Nephron progenitor cell (in vitro differentiated cells): ENCODE measurements around the gene CDH9.

Source experiments
- DNase-seq: peaks from one replicate; pipeline ENCODE4 v3.0.0; 2021
- H3K27ac Mint-ChIP-seq: 2 replicates; pipeline ENCODE4 v1.8.0; 2021; ENCODE audit warnings: mild to moderate bottlenecking, moderate library complexity, mixed read lengths
- H3K27me3 Mint-ChIP-seq: 2 replicates; pipeline ENCODE4 v1.8.0; 2021; ENCODE audit warnings: mild to moderate bottlenecking, low read depth, mixed read lengths; ENCODE audit not compliant: poor library complexity
- H3K36me3 Mint-ChIP-seq: 2 replicates; pipeline ENCODE4 v1.8.0; 2021; ENCODE audit warnings: low read depth, mixed read lengths
- H3K4me1 Mint-ChIP-seq: 2 replicates; pipeline ENCODE4 v1.8.0; 2021; ENCODE audit warnings: mixed read lengths
- H3K4me3 Mint-ChIP-seq: 2 replicates; pipeline ENCODE4 v1.8.0; 2021; ENCODE audit warnings: mild to moderate bottlenecking, moderate library complexity, mixed read lengths
- H3K9me3 Mint-ChIP-seq: 2 replicates; pipeline ENCODE4 v1.8.0; 2021; ENCODE audit warnings: mild to moderate bottlenecking, moderate library complexity, mixed read lengths
- TF ChIP-seq, protein P1 (sequence below): fragments of 200-600 bp; sonication (generic); IDR thresholded peaks from 2 replicates; pipeline ENCODE4 v1.5.0; 2021; ENCODE audit warnings: antibody characterized with exemption

CDH9 gene

DNA sequence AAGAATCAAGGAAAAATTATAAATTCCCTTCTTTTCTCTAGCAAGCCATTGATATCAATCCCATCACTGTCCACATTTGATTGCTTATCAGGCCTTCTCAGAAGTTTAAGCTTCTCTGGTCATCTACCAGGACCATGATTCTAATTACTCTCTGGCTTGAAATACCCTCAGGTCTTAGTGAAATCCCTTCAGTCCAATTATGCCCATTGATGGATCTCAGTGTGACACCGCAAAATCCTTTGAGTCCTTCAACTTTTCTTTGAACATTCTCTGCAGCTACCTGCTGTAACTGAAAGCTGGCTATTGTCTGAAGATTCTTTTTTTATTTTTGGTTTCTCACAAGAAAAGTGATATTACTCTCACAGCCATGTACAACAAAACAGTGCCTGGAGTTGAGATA, 3.0 kb upstream of the CDH9 start:
- no peaks in the 10 kb centered on the region for H3K36me3 Mint-ChIP-seq
- no peaks in the 10 kb centered on the region for H3K9me3 Mint-ChIP-seq
- peaks cover 6% of the 10 kb centered on the region for H3K27me3 Mint-ChIP-seq
- peaks cover 9% of the 10 kb centered on the region for H3K4me1 Mint-ChIP-seq
- DNase-seq: no peak
- H3K27ac Mint-ChIP-seq: no peak overlapping the region
- no peak overlapping the region for H3K4me3 Mint-ChIP-seq
- TF ChIP-seq, protein P1, sequence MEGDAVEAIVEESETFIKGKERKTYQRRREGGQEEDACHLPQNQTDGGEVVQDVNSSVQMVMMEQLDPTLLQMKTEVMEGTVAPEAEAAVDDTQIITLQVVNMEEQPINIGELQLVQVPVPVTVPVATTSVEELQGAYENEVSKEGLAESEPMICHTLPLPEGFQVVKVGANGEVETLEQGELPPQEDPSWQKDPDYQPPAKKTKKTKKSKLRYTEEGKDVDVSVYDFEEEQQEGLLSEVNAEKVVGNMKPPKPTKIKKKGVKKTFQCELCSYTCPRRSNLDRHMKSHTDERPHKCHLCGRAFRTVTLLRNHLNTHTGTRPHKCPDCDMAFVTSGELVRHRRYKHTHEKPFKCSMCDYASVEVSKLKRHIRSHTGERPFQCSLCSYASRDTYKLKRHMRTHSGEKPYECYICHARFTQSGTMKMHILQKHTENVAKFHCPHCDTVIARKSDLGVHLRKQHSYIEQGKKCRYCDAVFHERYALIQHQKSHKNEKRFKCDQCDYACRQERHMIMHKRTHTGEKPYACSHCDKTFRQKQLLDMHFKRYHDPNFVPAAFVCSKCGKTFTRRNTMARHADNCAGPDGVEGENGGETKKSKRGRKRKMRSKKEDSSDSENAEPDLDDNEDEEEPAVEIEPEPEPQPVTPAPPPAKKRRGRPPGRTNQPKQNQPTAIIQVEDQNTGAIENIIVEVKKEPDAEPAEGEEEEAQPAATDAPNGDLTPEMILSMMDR: no peak

DNA sequence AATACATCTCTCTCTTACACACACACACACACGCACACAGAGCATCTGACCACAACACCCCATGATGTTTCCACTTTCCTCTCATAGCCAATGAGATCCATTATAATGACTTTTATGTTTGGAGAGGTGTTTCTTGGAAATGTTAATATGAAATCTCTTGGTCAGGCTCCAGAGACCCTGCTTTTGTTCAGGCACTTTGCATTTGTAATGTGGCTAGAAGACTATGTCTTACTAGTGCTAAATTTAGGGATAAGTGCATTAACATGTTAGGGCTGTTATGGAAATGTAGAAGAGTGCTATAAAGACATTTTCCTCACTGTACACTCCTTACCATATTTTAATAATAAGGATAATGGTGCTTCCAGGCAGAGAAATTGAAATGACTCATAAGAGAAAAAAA, 3.8 kb downstream of the CDH9 start:
- H3K36me3 Mint-ChIP-seq: no peaks in the 10 kb centered on the region
- H3K9me3 Mint-ChIP-seq: no peaks in the 10 kb centered on the region
- DNase-seq: no peak
- TF ChIP-seq, protein P1: no peak
- H3K4me1 Mint-ChIP-seq: peaks cover 9% of the 10 kb centered on the region
- H3K27ac Mint-ChIP-seq: no peak overlapping the region
- peaks cover 9% of the 10 kb centered on the region for H3K27me3 Mint-ChIP-seq
- H3K4me3 Mint-ChIP-seq: no peak overlapping the region

DNA sequence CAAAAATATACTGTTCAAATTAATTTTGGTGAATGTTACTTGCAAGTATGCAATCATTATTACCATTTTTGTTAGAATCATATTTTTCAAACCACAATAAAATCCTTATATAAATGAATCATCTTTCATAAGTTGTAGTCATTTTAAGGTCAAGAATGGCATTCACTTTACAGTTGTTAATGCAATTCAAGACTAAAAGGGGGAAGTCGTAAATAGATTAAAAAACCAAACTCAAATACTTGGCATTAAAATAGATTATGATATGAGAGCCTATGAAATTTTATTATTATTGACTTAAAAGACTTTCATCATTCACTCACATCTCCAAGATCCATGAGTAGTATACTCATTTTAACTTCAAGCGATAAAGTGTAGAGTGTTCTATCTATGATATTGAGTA, 11.6 kb downstream of the CDH9 start:
- Mint-ChIP-seq H3K36me3 (no peaks in the 10 kb centered on the region), H3K9me3 (no peaks in the 10 kb centered on the region), H3K27me3 (peaks cover 3% of the 10 kb centered on the region), H3K4me1 (no peaks in the 10 kb centered on the region), H3K27ac (no peak overlapping the region), H3K4me3 (no peak overlapping the region)
- TF ChIP-seq, protein P1: no peak
- no peak for DNase-seq

DNA sequence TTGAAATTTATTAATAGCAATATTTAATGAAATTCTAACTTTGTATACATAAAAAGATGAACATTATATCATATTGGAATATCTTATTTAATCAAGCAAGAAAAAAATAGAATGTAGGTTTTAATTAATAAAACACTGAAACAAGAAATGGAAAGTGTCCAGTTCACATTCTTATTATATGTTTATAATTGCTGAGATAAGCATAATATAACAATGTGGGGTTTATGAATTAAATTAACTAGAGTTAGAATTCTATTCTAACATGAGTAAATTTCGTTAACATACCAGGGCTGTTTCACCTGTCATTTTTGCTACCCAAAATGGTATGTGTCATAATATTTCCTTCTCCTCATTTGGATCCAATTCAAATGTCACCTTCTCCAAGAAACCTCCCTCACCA, 12.3 kb downstream of the CDH9 start:
- TF ChIP-seq, protein P1: no peak
- Mint-ChIP-seq H3K27me3 (peaks cover 3% of the 10 kb centered on the region), H3K4me3 (no peak overlapping the region), H3K36me3 (no peaks in the 10 kb centered on the region), H3K4me1 (no peaks in the 10 kb centered on the region), H3K27ac (no peak overlapping the region), H3K9me3 (no peaks in the 10 kb centered on the region)
- no peak for DNase-seq

DNA sequence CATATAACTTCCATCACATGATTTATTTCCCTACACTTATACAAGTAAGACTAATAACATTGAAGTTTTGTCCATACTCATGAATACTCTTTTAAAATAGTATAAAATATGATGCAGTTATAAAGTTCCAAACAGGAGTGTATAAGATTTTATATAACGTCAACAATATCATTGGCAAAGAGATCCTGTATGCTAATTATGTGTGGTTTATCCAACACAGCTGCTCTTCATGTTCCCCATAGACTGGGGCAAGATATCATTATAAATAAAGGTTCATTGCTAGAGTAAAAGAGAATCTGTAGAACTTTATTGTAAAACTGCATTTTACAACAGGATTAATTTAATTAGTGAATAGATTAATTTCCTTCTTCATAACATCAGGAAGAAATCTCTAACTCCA, 16.9 kb downstream of the CDH9 start:
- H3K4me3 Mint-ChIP-seq: no peak overlapping the region
- no peaks in the 10 kb centered on the region for H3K9me3 Mint-ChIP-seq
- H3K4me1 Mint-ChIP-seq: no peaks in the 10 kb centered on the region
- TF ChIP-seq, protein P1: no peak
- no peaks in the 10 kb centered on the region for H3K36me3 Mint-ChIP-seq
- DNase-seq: no peak
- H3K27me3 Mint-ChIP-seq: no peaks in the 10 kb centered on the region
- no peak overlapping the region for H3K27ac Mint-ChIP-seq

DNA sequence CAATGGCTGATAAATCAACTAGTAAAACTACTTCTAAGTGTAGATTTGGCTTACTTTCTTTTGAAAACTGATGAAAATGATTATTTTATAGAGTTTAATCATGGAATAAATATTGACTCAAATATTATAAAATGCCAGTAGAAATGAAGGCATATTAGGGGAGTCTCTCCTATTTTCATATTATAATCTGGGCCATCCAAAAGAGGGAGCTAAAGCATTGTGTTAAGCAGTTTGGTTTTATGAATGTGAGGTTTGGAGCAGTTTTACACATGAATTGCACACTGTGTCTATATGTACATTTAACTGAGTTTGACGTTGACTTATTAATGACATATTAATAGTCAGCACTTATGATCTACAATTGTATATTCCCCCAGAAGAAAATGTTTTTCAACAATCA, 17.4 kb downstream of the CDH9 start:
- TF ChIP-seq, protein P1: no peak
- no peak overlapping the region for H3K27ac Mint-ChIP-seq
- no peaks in the 10 kb centered on the region for H3K4me1 Mint-ChIP-seq
- no peak overlapping the region for H3K4me3 Mint-ChIP-seq
- H3K27me3 Mint-ChIP-seq: no peaks in the 10 kb centered on the region
- no peaks in the 10 kb centered on the region for H3K9me3 Mint-ChIP-seq
- no peaks in the 10 kb centered on the region for H3K36me3 Mint-ChIP-seq
- no peak for DNase-seq
